ENCODE results near the gene ACAP2.

Gene ACAP2

GRCh38 chr3:195249057-195249770, 193.6 kb downstream of the ACAP2 start:
- peaks cover 0 to 3% of the 10 kb centered on the region in 2 donors for H3K36me3 ChIP-seq (ENCODE audit: control insufficient read depth in 1 of 2, insufficient read depth in 2 of 2, low read length in 2 of 2)

GRCh38 chr3:195248281-195248680, 194.5 kb downstream of the ACAP2 start:
- H3K36me3 ChIP-seq (ENCODE audit: control insufficient read depth in 1 of 2, insufficient read depth in 2 of 2, low read length in 2 of 2): peaks cover 0 to 3% of the 10 kb centered on the region in 2 donors
- no peak overlapping the region for H3K4me3 ChIP-seq (ENCODE audit: low read depth in 1 of 2, low read length in 2 of 2)
- H3K27me3 ChIP-seq (ENCODE audit: control insufficient read depth in 1 of 2, insufficient read depth in 2 of 2, low read length in 2 of 2): no peaks in the 10 kb centered on the region
- no peaks in the 10 kb centered on the region for H3K4me1 ChIP-seq (ENCODE audit: control insufficient read depth in 1 of 2, insufficient read depth in 2 of 2, low read length in 2 of 2)
- no peaks in the 10 kb centered on the region for H3K9me3 ChIP-seq (ENCODE audit: control insufficient read depth in 1 of 2, low read length in 2 of 2)
- no peak overlapping the region for H3K27ac ChIP-seq (ENCODE audit: low read depth, low read length)
- H3K9ac ChIP-seq (ENCODE audit: low read depth in 1 of 2, low read length in 2 of 2): no peak overlapping the region

More at GRCh38 chr3:195249057-195249770, 193.6 kb downstream of the ACAP2 start:
- H3K9ac ChIP-seq (ENCODE audit: low read depth in 1 of 2, low read length in 2 of 2): no peak overlapping the region
- no peaks in the 10 kb centered on the region for H3K9me3 ChIP-seq (ENCODE audit: control insufficient read depth in 1 of 2, low read length in 2 of 2)
- H3K27ac ChIP-seq (ENCODE audit: low read depth, low read length): no peak overlapping the region
- H3K27me3 ChIP-seq (ENCODE audit: control insufficient read depth in 1 of 2, insufficient read depth in 2 of 2, low read length in 2 of 2): no peaks in the 10 kb centered on the region
- no peak overlapping the region for H3K4me3 ChIP-seq (ENCODE audit: low read depth in 1 of 2, low read length in 2 of 2)
- H3K4me1 ChIP-seq (ENCODE audit: control insufficient read depth in 1 of 2, insufficient read depth in 2 of 2, low read length in 2 of 2): no peaks in the 10 kb centered on the region

GRCh38 chr3:195247863-195248189, 195.0 kb downstream of the ACAP2 start:
- H3K9me3 ChIP-seq (ENCODE audit: control insufficient read depth in 1 of 2, low read length in 2 of 2): no peaks in the 10 kb centered on the region
- H3K27ac ChIP-seq (ENCODE audit: low read depth, low read length): no peak overlapping the region

GRCh38 chr3:195247086-195247862, 195.5 kb downstream of the ACAP2 start:
- peaks cover 0 to 3% of the 10 kb centered on the region in 2 donors for H3K36me3 ChIP-seq (ENCODE audit: control insufficient read depth in 1 of 2, insufficient read depth in 2 of 2, low read length in 2 of 2)
- no peaks in the 10 kb centered on the region for H3K9me3 ChIP-seq (ENCODE audit: control insufficient read depth in 1 of 2, low read length in 2 of 2)
- H3K4me1 ChIP-seq (ENCODE audit: control insufficient read depth in 1 of 2, insufficient read depth in 2 of 2, low read length in 2 of 2): no peaks in the 10 kb centered on the region
- no peaks in the 10 kb centered on the region for H3K27me3 ChIP-seq (ENCODE audit: control insufficient read depth in 1 of 2, insufficient read depth in 2 of 2, low read length in 2 of 2)
- H3K4me3 ChIP-seq (ENCODE audit: low read depth in 1 of 2, low read length in 2 of 2): no peak overlapping the region
- H3K27ac ChIP-seq (ENCODE audit: low read depth, low read length): no peak overlapping the region
- H3K9ac ChIP-seq (ENCODE audit: low read depth in 1 of 2, low read length in 2 of 2): no peak overlapping the region

More at GRCh38 chr3:195247863-195248189, 195.0 kb downstream of the ACAP2 start:
- no peaks in the 10 kb centered on the region for H3K27me3 ChIP-seq (ENCODE audit: control insufficient read depth in 1 of 2, insufficient read depth in 2 of 2, low read length in 2 of 2)
- no peak overlapping the region for H3K4me3 ChIP-seq (ENCODE audit: low read depth in 1 of 2, low read length in 2 of 2)
- H3K36me3 ChIP-seq (ENCODE audit: control insufficient read depth in 1 of 2, insufficient read depth in 2 of 2, low read length in 2 of 2): peaks cover 0 to 3% of the 10 kb centered on the region in 2 donors
- no peak overlapping the region for H3K9ac ChIP-seq (ENCODE audit: low read depth in 1 of 2, low read length in 2 of 2)
- no peaks in the 10 kb centered on the region for H3K4me1 ChIP-seq (ENCODE audit: control insufficient read depth in 1 of 2, insufficient read depth in 2 of 2, low read length in 2 of 2)

GRCh38 chr3:195246581-195246995, 196.2 kb downstream of the ACAP2 start:
- H3K36me3 ChIP-seq (ENCODE audit: control insufficient read depth in 1 of 2, insufficient read depth in 2 of 2, low read length in 2 of 2): peaks cover 0 to 3% of the 10 kb centered on the region in 2 donors
- H3K4me3 ChIP-seq (ENCODE audit: low read depth in 1 of 2, low read length in 2 of 2): no peak overlapping the region
- no peaks in the 10 kb centered on the region for H3K4me1 ChIP-seq (ENCODE audit: control insufficient read depth in 1 of 2, insufficient read depth in 2 of 2, low read length in 2 of 2)
- no peaks in the 10 kb centered on the region for H3K9me3 ChIP-seq (ENCODE audit: control insufficient read depth in 1 of 2, low read length in 2 of 2)
- no peak overlapping the region for H3K27ac ChIP-seq (ENCODE audit: low read depth, low read length)
- no peaks in the 10 kb centered on the region for H3K27me3 ChIP-seq (ENCODE audit: control insufficient read depth in 1 of 2, insufficient read depth in 2 of 2, low read length in 2 of 2)
- H3K9ac ChIP-seq (ENCODE audit: low read depth in 1 of 2, low read length in 2 of 2): no peak overlapping the region

GRCh38 chr3:195245531-195245951, 197.3 kb downstream of the ACAP2 start:
- Histone ChIP-seq H3K9me3 (ENCODE audit: control insufficient read depth in 1 of 2, low read length in 2 of 2) (no peaks in the 10 kb centered on the region), H3K27ac (ENCODE audit: low read depth, low read length) (no peak overlapping the region), H3K27me3 (ENCODE audit: control insufficient read depth in 1 of 2, insufficient read depth in 2 of 2, low read length in 2 of 2) (no peaks in the 10 kb centered on the region), H3K4me1 (ENCODE audit: control insufficient read depth in 1 of 2, insufficient read depth in 2 of 2, low read length in 2 of 2) (no peaks in the 10 kb centered on the region), H3K4me3 (ENCODE audit: low read depth in 1 of 2, low read length in 2 of 2) (no peak overlapping the region), H3K9ac (ENCODE audit: low read depth in 1 of 2, low read length in 2 of 2) (no peak overlapping the region), H3K36me3 (ENCODE audit: control insufficient read depth in 1 of 2, insufficient read depth in 2 of 2, low read length in 2 of 2) (peaks cover 0 to 3% of the 10 kb centered on the region in 2 donors)

- H3K27me3 ChIP-seq (ENCODE audit: control insufficient read depth in 1 of 2, insufficient read depth in 2 of 2, low read length in 2 of 2): no peaks in the 10 kb centered on the region
- H3K9me3 ChIP-seq (ENCODE audit: control insufficient read depth in 1 of 2, low read length in 2 of 2): peaks cover under 1 to 4% of the 10 kb centered on the region in 2 donors
- peaks cover 0 to 7% of the 10 kb centered on the region in 2 donors for H3K4me1 ChIP-seq (ENCODE audit: control insufficient read depth in 1 of 2, insufficient read depth in 2 of 2, low read length in 2 of 2)
- H3K9ac ChIP-seq (ENCODE audit: low read depth in 1 of 2, low read length in 2 of 2): no peak overlapping the region
- peaks cover 0 to 7% of the 10 kb centered on the region in 2 donors for H3K36me3 ChIP-seq (ENCODE audit: control insufficient read depth in 1 of 2, insufficient read depth in 2 of 2, low read length in 2 of 2)
- H3K27ac ChIP-seq (ENCODE audit: low read depth, low read length): no peak overlapping the region
- H3K4me3 ChIP-seq (ENCODE audit: low read depth in 1 of 2, low read length in 2 of 2): no peak overlapping the region
Observed at GRCh38 chr3:195241592-195242355, 201.0 kb downstream of the ACAP2 start.

GRCh38 chr3:195240939-195241338, 201.9 kb downstream of the ACAP2 start:
- H3K9ac ChIP-seq (ENCODE audit: low read depth in 1 of 2, low read length in 2 of 2): no peak overlapping the region
- H3K27me3 ChIP-seq (ENCODE audit: control insufficient read depth in 1 of 2, insufficient read depth in 2 of 2, low read length in 2 of 2): no peaks in the 10 kb centered on the region
- peaks cover 4% of the 10 kb centered on the region in 2 donors for H3K9me3 ChIP-seq (ENCODE audit: control insufficient read depth in 1 of 2, low read length in 2 of 2)
- H3K36me3 ChIP-seq (ENCODE audit: control insufficient read depth in 1 of 2, insufficient read depth in 2 of 2, low read length in 2 of 2): peaks cover 0 to 5% of the 10 kb centered on the region in 2 donors
- H3K4me1 ChIP-seq (ENCODE audit: control insufficient read depth in 1 of 2, insufficient read depth in 2 of 2, low read length in 2 of 2): peaks cover 0 to 7% of the 10 kb centered on the region in 2 donors
- no peak overlapping the region for H3K4me3 ChIP-seq (ENCODE audit: low read depth in 1 of 2, low read length in 2 of 2)
- H3K27ac ChIP-seq (ENCODE audit: low read depth, low read length): no peak overlapping the region

GRCh38 chr3:195240171-195240701, 202.6 kb downstream of the ACAP2 start:
- H3K4me1 ChIP-seq (ENCODE audit: control insufficient read depth in 1 of 2, insufficient read depth in 2 of 2, low read length in 2 of 2): peaks cover 0 to 7% of the 10 kb centered on the region in 2 donors
- peaks cover 4% of the 10 kb centered on the region in 2 donors for H3K9me3 ChIP-seq (ENCODE audit: control insufficient read depth in 1 of 2, low read length in 2 of 2)
- H3K9ac ChIP-seq (ENCODE audit: low read depth in 1 of 2, low read length in 2 of 2): no peak overlapping the region
- H3K27me3 ChIP-seq (ENCODE audit: control insufficient read depth in 1 of 2, insufficient read depth in 2 of 2, low read length in 2 of 2): no peaks in the 10 kb centered on the region
- H3K4me3 ChIP-seq (ENCODE audit: low read depth in 1 of 2, low read length in 2 of 2): no peak overlapping the region
- no peak overlapping the region for H3K27ac ChIP-seq (ENCODE audit: low read depth, low read length)
- peaks cover 0 to 5% of the 10 kb centered on the region in 2 donors for H3K36me3 ChIP-seq (ENCODE audit: control insufficient read depth in 1 of 2, insufficient read depth in 2 of 2, low read length in 2 of 2)

All from duodenal mucosa (tissue), 2 donors.